SU-DHL-6 (cell line): ENCODE results near the gene EEF1E1.

ENCODE experiments used
- EZH2phosphoT487 ChIP-seq: fragments of 200-600 bp; sonication (generic), shearing (Covaris generic); conservative IDR thresholded peaks from 2 replicates; pipeline ENCODE4 v1.6.1; 2018; ENCODE audit warnings: mild to moderate bottlenecking, antibody characterized with exemption, low read length, moderate library complexity, mixed read lengths
- TF ChIP-seq, protein P1 (sequence below): fragments of 200-600 bp; sonication (generic); IDR thresholded peaks from one replicate; pipeline ENCODE4 v1.5.1; 2017; ENCODE audit warnings: antibody characterized with exemption, mild to moderate bottlenecking, low read length, moderate library complexity; ENCODE audit not compliant: insufficient read depth, poor library complexity, severe bottlenecking

DNA sequence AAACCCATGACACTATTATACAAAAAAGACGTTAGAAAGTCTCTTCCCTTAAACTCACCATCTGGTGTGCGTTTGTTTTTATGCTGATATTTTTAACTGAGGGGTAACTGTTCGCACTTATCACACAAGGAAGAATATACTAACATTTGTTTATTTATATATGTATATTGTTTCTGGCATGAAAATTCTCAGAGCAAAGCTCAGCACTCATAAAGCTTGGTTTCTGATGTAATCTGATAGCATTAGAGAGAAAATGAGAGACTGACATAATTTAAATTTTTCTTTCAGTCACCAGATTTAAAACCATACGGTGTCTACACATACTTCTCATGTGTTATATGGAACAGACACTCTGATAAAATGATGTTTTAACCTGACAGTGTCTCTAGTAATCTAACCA, 45.1 kb downstream of the EEF1E1 start:
- TF ChIP-seq, protein P1, sequence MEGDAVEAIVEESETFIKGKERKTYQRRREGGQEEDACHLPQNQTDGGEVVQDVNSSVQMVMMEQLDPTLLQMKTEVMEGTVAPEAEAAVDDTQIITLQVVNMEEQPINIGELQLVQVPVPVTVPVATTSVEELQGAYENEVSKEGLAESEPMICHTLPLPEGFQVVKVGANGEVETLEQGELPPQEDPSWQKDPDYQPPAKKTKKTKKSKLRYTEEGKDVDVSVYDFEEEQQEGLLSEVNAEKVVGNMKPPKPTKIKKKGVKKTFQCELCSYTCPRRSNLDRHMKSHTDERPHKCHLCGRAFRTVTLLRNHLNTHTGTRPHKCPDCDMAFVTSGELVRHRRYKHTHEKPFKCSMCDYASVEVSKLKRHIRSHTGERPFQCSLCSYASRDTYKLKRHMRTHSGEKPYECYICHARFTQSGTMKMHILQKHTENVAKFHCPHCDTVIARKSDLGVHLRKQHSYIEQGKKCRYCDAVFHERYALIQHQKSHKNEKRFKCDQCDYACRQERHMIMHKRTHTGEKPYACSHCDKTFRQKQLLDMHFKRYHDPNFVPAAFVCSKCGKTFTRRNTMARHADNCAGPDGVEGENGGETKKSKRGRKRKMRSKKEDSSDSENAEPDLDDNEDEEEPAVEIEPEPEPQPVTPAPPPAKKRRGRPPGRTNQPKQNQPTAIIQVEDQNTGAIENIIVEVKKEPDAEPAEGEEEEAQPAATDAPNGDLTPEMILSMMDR = no peak
- no peak for TF ChIP-seq EZH2phosphoT487
